ENCODE measurements around the gene AGR3.
"Not testable (repeated sequence)": the region's sequence is repeated elsewhere in the genome, so short reads cannot be mapped to it uniquely, and the experiment has no call there.

Gene AGR3

DNA sequence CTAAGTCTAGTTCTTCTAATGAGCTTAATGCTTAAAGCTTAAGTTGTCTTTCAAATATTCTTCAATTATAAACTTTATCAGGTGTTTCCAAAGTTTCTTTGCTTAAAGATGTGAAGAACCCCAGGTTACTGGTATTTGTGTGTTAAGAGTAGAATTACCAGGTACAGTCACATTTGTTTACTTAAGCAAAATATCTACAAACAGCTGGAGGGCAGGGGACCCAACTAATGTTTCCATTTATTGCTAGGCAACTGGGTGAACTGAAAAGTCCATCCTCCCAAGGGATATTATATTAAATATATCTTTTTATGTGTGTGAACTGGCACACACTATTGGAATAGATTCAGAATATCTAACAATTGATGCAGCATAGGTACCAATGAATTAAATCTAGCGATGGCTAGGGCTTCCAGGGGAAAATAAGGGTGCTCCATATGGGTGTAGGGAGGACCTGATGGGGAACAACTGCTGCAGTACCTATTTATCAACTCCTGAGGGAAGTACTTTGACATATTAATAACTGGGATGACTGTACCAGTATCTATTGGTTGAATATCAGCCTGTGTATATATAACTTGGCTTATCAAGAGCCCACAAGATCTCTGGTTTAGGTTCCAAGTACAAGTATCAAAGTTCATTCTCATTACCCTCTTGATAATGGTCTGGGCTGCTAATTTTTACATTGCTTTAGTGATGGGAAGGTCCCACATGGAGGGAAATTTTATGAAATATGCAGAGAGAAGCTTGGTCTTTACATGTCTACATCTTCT, 10.3 kb upstream of the AGR3 start:
- DNase-seq (ENCODE audit: low read depth in 2 of 2) = no peak

DNA sequence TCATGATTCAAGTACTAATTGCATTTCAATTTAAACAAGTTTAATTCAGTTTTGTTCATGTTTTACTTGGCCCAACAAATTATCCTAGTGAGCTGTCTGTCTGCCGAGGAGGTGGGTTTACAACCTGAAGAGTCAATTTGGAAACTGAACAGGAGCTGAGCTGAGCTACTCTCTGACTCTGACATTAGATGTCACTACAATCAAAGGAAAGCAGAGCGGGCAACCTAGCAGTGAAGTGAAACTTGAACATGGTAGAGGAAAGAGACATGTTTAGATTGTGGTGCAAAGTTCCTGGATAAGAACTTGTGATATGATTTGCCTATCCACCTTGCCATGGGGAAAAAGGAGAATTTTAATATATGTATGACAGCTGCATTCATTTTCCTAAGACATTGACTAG, 9.6 kb upstream of the AGR3 start:
- DNase-seq (ENCODE audit: low read depth in 2 of 2) = no peak

DNA sequence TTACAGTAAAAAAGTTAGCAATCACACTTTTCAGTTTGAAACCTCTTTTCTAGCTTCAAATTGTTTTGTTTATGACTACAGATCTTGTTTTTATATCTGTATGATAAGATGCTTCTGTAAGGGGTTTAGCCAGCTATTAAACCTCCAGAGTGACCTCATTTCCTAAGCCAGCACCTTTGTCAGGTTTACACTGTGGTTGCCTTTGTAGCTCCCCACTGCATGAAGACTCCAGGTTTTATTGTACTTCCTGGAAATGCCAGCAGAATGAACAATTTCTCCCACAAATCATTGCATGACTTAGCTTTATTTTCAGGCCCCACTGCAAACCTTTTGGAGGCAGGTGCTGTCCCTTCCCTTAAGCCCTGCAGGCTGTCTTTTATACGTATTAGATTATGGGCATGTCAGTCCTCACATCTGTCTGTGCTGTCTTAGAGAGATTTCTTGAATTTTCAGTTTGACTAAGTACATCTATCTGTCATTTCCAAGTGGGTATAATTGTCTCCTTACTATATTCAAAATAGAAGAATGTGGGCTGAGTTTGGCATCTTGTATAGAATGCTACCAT, 8.2 kb upstream of the AGR3 start:
- no peak for DNase-seq (ENCODE audit: low read depth in 2 of 2)

DNA sequence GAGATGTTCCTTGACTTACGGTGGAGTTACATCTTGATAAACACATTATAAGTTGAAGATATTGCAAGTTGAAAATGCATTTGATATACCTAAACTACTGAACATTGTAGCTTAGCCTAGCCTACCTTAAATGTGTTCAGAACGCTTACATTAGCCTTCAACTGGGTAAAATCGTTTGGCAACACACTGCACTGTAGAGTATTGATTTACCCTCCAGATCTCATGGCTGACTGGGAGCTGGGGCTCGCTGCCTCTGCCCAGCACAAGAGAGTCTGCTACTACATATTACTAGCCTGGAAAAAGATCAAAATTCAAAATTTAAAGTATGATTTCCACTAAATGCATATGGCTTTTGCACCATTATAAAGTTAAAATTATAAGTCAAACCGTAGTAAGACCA, 7.5 kb upstream of the AGR3 start:
- no peak for DNase-seq (ENCODE audit: low read depth in 2 of 2)

DNA sequence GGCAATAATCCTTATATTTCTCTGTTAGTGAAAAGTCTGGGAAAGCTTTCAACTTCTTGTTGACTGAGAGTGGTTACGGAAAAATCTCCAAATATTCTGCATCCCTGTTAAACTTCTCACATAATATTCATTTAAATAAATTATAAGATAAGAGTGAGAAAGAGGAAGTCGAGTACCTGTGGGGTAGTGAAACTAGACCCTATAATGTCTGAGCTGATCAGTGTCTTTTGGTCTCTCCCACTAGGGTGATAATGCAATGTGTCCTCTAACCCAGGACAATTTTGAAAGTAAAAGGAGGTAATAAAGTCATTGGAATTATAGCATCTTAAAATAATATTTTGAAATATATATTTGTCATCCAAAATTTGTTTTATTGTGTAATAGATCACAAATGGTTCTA, 2.1 kb upstream of the AGR3 start:
- no peak for DNase-seq (ENCODE audit: low read depth in 2 of 2)

DNA sequence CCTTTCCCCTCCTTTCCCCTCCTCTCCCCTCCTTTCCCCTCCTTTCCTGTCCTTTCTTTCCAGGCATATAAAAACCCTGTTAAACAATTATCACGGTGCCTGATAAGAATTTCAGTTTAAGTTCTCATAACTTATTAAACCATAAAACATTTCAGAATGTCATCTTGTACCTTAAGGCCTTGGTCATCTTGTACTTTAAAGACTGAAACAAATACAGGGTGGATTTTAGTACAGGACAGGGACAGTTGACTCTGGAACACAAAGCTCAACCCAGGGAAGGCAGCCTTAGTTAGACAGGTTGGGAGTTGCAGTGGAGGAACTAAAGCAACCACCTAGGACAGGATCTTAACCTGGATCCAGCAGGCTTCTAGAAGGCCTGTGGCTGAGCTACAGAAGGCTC, 1.2 kb downstream of the AGR3 start:
- no peak for DNase-seq (ENCODE audit: low read depth in 2 of 2)

DNA sequence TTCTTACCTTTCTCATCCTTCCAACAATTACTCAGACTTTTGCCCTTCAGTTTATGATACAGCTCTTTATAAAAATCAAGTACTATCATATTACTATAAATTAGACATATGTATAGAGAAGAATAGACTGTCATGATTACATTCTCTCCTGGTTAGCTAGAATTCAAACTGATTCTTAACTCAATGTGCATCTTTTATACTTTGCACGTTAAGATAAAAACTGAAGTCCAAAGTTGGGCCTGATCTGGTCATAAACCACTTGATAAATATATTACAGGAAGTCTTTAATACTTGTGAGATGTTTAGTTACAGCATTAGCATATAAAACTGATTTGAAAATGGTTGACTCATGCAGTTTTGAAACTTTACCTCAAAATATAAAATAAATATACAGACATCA, 2.6 kb downstream of the AGR3 start:
- DNase-seq (ENCODE audit: low read depth in 2 of 2) = no peak

DNA sequence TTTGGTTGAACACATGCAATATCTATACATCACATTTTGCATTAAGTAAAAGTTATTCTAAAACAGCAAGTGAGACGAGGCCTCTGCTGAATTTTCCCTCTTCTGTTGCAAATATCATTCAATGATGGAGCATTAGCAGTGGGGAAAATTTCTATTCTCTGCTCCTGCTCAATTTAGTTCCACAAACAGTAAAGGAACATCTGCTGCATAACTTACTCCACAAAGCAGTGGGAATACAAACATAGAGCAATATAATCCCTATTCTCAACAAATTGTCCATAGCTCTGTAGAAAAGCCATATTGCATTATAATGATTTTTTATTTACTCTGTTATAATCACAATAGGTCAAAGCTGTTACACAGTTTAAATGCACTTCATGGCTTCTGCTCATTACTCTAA, 5.9 kb downstream of the AGR3 start:
- no peak for DNase-seq (ENCODE audit: low read depth in 2 of 2)

DNA sequence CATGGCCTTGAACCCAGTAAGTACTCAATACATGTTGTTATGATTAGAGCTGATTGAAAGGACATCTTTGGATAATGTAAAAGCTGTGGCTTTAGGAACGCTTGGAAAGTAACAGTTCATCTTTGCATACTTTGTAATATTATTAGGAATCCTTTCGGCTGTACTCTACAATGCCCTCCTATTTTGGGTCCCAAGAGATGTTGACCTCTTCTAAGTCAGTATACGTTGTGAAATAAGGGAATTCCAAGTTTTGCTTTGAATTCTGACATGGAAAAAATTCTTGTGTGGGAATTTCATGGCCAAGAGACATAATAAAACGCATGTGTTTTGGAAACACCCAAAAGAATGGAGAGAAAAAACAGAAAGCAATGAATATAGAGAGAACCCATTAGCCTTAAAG, 7.7 kb downstream of the AGR3 start:
- no peak for DNase-seq (ENCODE audit: low read depth in 2 of 2)

DNA sequence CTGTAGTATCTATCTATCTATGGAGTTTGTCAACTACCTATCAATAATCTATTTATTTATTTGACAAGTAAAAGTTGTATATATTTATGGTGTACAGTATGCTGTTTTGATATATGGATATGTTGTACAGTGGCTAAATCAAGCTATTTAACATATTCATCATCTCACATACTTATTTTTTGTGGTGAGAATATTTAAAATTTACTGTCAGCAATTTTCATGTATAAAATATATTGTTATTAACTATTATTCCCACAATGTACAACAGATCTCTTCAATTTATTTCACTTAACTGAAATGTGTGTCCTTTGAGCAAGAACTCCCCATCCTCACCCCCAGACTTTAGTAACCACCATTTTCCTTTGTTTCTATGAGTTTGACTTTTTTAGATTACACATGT, 14.5 kb downstream of the AGR3 start:
- no peak for DNase-seq (ENCODE audit: low read depth in 2 of 2)

DNA sequence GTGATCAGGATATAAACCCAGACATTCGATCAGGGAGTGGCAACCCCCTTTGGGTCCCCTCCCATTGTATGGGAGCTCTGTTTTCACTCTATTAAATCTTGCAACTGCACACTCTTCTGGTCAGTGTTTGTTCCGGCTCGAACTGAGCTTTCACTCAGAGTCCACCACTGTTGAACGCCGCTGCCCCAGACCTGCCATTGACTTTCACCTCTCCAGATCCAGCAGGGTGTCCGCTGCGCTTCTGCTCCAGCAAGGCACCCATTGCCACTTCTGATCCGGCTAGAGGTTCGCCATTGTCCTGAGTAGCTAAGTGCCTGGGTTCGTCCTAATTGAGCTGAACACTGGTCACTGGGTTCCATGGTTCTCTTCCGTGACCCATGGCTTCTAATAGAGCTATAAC, 28.6 kb downstream of the AGR3 start:
- DNase-seq (ENCODE audit: low read depth in 2 of 2) = not testable (repeated sequence)

DNA sequence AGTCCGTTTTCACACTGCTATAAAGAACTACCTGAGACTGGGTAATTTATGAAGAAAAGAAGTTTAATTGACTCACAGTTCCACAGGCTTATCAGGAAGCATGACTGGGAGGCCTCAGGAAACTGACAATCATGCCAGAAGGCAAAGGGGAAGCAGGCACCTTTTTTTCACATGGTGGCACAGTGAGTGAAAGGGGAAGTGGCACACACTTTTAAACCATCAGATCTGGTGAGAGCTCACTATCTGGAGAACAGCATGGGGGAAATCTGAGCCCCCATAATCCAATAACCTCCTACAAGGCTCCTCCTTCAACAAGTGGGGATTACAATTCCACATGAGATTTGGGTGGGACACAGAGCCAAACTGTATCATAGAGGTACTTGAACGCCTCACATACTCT, 30.0 kb downstream of the AGR3 start:
- DNase-seq (ENCODE audit: low read depth in 2 of 2) = no peak

DNA sequence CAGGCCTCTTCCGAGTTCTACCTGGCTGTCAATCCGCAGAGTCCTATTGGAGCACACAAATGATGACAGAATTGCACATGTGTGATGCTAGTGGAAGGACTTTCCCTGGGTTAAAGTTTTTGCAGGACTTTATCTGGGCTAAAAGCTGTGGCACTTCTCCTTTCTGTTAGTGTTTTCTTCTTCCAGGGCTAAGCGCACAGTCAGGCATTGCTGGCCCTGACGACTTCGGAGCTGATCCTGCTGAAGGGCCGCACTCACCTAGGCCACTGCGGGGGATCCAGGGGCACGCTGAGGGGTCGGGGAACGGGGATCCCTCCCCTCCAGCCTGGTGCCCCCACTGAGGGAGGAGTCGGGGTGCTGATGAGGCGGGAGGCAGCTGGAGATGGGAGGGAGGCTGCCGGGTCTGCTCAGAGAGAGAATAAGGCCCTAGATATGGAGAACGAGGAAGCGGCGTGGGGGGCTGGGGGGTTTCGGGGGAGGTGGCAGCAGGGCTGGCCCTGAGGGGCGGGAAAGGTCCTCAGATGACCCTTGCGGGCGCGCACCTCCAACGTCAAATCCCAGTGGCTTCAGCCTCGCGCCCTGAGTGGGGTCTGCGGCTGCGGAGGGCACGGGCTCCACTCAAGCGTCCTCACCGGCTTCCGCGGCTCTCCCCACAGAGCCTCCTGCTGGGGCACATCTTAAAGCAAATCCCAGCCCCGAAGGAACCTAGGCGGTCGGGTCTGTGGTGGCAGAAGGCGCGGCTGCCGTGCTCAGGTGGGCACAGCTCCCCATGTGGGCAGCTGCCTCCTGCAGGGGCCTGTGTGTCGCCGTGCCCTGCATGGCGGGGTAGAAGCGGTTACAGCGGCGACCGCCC, 30.9 kb downstream of the AGR3 start:
- no peak for DNase-seq (ENCODE audit: low read depth in 2 of 2)

DNA sequence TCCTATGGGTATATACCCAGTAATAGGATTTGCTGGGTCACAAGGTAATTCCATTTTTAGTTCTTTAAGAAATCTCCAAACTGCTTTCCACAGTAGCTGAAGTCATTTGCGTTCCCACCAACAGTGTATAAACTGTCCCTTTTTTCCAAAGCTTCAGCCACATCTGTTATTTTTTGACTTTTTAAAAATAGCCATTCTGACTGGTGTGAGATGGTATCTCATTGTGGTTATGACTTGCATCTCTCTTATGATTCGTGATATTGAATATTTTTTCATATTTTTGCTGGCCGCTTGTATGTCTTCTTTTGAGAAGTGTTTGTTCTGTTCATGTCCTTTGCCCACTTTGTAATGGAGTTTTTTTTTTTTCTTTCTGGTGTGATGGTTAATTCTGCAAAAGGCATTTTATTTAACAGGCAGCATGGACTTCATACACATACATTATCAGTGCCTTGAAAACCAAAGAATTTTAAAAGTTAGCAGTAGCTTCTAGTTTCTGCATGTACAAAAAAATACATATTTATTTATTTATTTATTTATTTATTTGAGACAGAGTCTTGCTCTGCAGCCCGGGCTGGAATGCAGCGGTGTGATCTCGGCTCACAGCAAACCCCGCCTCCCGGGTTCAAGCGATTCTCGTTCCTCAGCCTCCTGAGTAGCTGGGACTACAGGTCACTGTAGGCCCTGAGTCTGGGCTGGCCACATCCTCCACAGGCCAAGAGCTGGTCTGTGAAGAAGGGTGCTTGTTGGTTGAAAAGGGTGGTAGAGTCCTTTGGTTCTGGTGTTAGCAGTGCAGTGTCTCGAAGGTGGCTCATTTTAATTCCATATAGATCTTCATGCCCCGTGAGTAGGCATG, 32.3 kb downstream of the AGR3 start:
- DNase-seq (ENCODE audit: low read depth in 2 of 2) = no peak

DNA sequence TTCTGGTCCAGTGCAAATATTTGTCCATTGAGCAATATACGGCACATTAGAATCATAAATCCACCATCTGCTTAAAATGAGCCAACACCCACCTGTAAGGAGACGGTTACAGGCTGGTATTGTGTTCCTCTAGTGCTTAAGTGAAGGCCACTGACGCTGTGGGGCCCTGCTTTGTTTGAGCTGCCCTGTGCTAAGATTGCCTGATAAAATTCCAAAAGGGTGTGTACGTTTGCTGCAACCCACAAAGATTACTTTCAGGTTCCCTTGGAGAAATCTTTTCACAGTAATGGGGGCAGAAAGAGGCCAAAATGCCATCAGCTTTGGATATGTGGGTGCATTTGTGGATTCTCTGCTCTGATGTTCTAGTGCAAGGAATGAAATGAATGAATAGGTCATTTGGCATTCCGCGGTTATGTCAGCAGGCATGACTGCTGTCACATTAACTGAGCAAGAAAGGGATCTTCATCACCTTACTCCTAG, 34.4 kb downstream of the AGR3 start:
- no peak for DNase-seq (ENCODE audit: low read depth in 2 of 2)

DNA sequence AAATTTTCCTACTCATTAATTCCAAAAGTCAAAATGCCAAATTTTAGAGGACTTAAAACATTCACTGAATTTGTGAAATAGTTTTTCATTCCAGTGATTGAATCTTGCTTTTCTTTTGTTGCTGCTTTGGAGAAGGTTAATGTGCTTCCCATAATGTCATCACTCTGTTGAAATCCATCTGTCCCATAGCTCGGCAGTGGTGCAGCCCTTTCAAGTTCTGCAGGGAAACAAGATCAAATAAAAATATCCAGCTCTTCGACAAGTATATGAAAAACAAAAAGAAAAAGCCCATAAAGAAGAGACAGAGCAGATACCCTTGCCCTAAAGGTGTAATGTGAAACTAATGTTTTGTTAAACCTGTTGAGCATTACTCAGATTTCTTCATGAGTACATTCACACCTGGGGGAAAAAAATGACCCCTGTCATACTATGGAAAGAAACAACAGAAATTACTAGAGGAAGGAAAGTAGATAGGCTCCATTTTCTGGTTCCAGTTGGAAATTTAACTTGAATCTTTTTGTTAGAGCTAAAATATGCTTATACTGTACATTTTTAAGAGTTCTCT, 35.1 kb downstream of the AGR3 start:
- DNase-seq (ENCODE audit: low read depth in 2 of 2) = no peak

DNA sequence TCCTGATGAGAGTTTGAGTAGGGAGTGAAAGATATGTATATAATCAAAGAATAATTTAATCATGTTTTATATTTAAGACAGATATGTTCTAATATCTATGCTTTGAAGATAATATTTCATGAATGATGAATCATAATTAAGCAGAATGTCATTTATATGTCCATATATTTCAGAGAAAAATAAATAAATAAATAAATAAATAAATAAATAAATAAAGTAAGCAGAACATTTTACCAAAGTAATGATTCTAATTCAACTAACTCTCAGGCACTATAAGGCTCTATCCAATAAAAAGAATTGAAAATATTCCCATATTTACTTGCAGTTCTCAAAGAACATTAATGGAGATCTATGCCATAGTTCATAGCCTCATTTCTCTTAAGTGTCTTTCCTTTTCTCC, 36.0 kb downstream of the AGR3 start:
- no peak for DNase-seq (ENCODE audit: low read depth in 2 of 2)

DNA sequence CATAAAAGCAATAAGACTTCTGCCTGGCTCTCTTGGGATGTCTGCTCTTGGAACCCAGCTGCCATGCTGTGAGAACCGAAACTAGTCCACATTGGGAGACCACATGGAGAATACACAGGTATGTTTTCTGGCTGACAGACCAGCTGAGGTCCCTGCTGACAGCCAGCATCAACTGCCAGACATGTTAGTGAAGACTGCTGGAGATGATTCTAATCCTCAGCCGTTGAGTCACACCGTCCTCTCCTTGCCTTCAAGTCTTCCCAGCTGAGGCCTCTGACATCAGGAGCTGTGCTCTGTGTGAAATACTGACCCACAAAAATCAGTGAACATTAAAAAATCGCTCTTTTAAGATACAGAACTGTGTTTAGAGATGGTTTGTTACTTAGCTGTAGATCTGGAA, 40.1 kb downstream of the AGR3 start:
- DNase-seq (ENCODE audit: low read depth in 2 of 2) = no peak

DNA sequence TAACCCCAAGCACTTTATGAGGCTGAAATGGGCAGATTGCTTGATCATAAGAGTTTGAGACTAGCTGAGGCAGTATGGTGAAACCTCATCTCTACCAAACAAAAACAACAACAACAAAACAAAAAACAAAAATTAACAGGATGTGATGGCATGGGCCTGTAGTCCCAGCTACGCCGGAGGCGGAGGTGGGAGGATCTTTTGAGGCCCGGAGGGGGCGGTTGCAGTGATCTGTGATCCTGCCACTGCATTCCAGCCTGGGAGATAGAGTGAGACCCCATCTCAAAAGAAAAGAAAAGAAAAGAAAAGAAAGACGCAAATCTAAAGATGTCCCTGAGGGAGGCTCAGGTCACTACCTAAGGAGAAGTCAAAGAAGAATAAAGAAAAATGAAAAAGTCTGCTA, 41.7 kb downstream of the AGR3 start:
- DNase-seq (ENCODE audit: low read depth in 2 of 2) = no peak

DNA sequence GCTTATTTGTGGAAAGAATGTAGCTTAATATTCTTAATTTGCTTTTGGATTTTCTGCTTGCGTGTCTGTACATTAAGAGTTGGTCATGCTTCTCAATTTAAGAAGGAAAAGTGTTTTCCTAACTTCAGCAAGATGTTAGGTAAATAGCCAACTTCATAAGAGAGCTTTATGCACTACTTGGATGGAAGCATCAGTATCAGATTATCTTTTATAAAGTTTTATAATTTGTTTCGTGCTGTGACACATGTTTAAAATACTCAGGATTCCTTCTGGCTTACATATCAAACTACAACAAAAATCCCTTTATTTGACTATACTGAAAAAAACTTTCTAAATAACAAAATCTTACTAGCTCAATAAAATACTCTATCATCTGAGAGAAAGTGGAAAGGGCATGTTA, 42.1 kb downstream of the AGR3 start:
- no peak for DNase-seq (ENCODE audit: low read depth in 2 of 2)

DNA sequence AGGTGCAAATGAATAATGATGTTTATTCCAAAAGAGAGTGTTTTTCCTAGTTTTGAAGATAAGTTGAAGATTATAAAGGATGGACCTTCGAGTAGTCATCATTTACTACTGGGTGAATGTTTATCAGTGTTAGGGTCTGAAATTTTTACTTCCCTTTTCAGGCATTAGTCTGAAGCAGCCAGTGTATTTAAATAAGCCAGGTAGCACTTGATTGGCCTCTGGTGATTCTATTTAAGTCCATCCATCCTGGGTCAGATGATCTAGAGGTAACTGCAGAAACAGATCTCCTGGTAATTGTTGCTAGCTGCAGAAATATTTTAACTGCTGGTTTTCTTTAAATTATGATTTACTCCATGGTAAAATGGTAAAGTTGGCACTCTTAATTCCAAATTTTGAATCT, 42.9 kb downstream of the AGR3 start:
- DNase-seq (ENCODE audit: low read depth in 2 of 2) = no peak

DNA sequence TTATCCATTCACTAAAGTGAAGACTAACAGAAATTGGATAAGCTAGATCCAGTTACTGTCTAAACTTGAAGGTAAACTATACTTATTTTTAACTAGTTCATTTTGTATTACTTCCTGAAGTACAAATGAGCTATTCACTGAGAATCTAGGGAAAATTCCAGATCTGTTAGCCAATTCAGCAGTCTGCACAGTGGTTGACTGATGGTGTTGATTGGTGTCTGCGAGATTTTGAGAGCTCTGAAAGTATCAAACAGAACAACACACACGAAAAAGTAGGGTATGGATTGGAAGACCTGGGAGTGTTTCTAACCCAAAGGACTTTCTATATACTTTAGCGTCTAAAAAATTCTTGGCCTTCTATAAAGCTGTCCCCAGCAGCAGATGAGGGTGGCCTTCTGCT, 43.4 kb downstream of the AGR3 start:
- DNase-seq (ENCODE audit: low read depth in 2 of 2) = no peak

Measured in stimulated activated CD8-positive, alpha-beta memory T cell treated with anti-CD3 and anti-CD28 coated beads, Interleukin-15, amount 100 ng/mL, for 4 hours (primary cell).